Fibroblast of pulmonary artery (primary cell): ENCODE measurements around the gene CYLD.

ENCODE experiments used
- DNase-seq: peaks from one replicate; pipeline ENCODE4 v3.0.0-alpha.2; 2010; ENCODE audit warnings: low read depth
- H3K4me3 ChIP-seq: replicated peaks from 2 replicates; pipeline ENCODE4 v1.5.1; 2011; ENCODE audit warnings: low read depth, mild to moderate bottlenecking, control low read depth, low read length, moderate library complexity
- CTCF ChIP-seq: IDR thresholded peaks from 2 replicates; pipeline ENCODE4 v1.5.1; 2011; ENCODE audit warnings: mild to moderate bottlenecking, control low read depth, low read length, inconsistent platforms; ENCODE audit errors: missing control alignments

The CYLD gene

GRCh38 chr16:50711862-50712559 is 29.9 kb upstream of the CYLD start:
- H3K4me3 ChIP-seq = no peak overlapping the region
- DNase-seq = no peak
- no peak for TF ChIP-seq CTCF

- H3K4me3 ChIP-seq = no peak overlapping the region
- DNase-seq = peak; percentile 41
- TF ChIP-seq CTCF = no peak
Observed at GRCh38 chr16:50712560-50712898, 29.4 kb upstream of the CYLD start.

GRCh38 chr16:50712956-50713355 is 28.9 kb upstream of the CYLD start:
- no peak for TF ChIP-seq CTCF
- no peak for DNase-seq
- H3K4me3 ChIP-seq = no peak overlapping the region

- no peak for DNase-seq
- no peak overlapping the region for H3K4me3 ChIP-seq
- no peak for TF ChIP-seq CTCF
Observed at GRCh38 chr16:50717091-50717490, 24.8 kb upstream of the CYLD start.

- H3K4me3 ChIP-seq = no peak overlapping the region
Observed at GRCh38 chr16:50717494-50717893, 24.4 kb upstream of the CYLD start.

GRCh38 chr16:50718061-50718760 is 23.7 kb upstream of the CYLD start:
- peak overlapping the region; percentile 17 for H3K4me3 ChIP-seq
- DNase-seq = peak; percentile 41
- no peak for TF ChIP-seq CTCF

More at GRCh38 chr16:50717494-50717893, 24.4 kb upstream of the CYLD start:
- no peak for DNase-seq
- no peak for TF ChIP-seq CTCF
